ENCODE measurements around the gene CAMK4.

DNA sequence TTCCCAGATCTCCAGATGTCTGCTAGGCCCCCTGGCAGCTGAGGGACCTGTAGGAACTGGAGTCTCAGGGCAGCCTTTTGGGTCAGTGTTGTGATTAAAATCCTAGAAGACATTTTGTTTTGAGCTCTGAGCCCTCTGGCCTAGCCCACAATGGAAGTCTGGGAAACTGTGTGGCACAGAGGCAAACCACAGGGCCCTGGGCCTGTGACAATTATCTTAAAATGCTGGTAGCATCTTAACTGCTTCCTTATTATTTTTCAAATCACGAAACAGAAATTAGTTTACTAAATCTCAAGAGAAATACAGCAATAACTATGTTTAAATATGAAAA, 162.6 kb downstream of the CAMK4 start:
- TF ChIP-seq, protein P1, sequence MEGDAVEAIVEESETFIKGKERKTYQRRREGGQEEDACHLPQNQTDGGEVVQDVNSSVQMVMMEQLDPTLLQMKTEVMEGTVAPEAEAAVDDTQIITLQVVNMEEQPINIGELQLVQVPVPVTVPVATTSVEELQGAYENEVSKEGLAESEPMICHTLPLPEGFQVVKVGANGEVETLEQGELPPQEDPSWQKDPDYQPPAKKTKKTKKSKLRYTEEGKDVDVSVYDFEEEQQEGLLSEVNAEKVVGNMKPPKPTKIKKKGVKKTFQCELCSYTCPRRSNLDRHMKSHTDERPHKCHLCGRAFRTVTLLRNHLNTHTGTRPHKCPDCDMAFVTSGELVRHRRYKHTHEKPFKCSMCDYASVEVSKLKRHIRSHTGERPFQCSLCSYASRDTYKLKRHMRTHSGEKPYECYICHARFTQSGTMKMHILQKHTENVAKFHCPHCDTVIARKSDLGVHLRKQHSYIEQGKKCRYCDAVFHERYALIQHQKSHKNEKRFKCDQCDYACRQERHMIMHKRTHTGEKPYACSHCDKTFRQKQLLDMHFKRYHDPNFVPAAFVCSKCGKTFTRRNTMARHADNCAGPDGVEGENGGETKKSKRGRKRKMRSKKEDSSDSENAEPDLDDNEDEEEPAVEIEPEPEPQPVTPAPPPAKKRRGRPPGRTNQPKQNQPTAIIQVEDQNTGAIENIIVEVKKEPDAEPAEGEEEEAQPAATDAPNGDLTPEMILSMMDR (conservative IDR thresholded peaks at IDR 0.05) = no peak
- TF ChIP-seq EZH2 (IDR thresholded peaks at IDR 0.05; ENCODE audit: low read depth) = no peak

Data from PC-9 (cell line).